ENCODE measurements around the gene VIPR2.

DNA sequence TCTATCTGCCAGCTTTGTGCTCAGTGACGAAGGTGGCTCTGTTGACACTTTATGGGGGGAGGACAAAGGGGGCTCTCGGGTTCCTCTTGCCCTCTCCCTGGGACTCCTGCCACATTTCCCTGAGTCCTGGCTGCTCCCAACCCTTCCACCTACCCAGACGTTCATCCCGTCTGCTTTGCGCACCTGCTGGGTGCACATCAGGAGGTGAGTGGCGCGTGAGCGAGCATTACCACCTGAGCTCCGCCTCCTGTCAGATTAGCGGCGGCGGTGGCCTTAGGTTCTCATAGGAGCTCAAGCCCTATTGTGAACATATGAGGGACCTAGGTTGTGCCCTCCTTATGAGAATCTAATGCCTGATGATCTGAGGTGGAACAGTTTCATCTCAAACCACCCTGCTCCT, 151.1 kb downstream of the VIPR2 start:
- TF ChIP-seq CTCF (conservative IDR thresholded peaks at IDR 0.05; ENCODE audit: low read depth in 2 of 2) (no peak), POLR2AphosphoS5 (IDR thresholded peaks at IDR 0.05; ENCODE audit: low read depth) (no peak), EZH2phosphoT487 (IDR thresholded peaks at IDR 0.05; ENCODE audit: unreplicated experiment) (no peak)
- TF ChIP-seq, protein P1, sequence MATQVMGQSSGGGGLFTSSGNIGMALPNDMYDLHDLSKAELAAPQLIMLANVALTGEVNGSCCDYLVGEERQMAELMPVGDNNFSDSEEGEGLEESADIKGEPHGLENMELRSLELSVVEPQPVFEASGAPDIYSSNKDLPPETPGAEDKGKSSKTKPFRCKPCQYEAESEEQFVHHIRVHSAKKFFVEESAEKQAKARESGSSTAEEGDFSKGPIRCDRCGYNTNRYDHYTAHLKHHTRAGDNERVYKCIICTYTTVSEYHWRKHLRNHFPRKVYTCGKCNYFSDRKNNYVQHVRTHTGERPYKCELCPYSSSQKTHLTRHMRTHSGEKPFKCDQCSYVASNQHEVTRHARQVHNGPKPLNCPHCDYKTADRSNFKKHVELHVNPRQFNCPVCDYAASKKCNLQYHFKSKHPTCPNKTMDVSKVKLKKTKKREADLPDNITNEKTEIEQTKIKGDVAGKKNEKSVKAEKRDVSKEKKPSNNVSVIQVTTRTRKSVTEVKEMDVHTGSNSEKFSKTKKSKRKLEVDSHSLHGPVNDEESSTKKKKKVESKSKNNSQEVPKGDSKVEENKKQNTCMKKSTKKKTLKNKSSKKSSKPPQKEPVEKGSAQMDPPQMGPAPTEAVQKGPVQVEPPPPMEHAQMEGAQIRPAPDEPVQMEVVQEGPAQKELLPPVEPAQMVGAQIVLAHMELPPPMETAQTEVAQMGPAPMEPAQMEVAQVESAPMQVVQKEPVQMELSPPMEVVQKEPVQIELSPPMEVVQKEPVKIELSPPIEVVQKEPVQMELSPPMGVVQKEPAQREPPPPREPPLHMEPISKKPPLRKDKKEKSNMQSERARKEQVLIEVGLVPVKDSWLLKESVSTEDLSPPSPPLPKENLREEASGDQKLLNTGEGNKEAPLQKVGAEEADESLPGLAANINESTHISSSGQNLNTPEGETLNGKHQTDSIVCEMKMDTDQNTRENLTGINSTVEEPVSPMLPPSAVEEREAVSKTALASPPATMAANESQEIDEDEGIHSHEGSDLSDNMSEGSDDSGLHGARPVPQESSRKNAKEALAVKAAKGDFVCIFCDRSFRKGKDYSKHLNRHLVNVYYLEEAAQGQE (IDR thresholded peaks at IDR 0.05; ENCODE audit: unreplicated experiment): no peak

Data from GM23338 (cell line).